Testis (tissue), 2 donors: Measurements from ENCODE around the gene C1RL.

Source experiments
- POLR2A ChIP-seq: fragments of 450-650 bp; IDR thresholded peaks from one replicate; pipeline ENCODE4 v1.6.1; 2017; ENCODE audit warnings: antibody characterized with exemption, mild to moderate bottlenecking, moderate library complexity
- TF ChIP-seq, protein P1 (sequence below), 3 experiments: fragments of 450-650 bp in 2 of 3; fragments of 200-600 bp in 1 of 3; sonication (generic) in 1 of 3; IDR thresholded peaks; one replicate each; pipeline ENCODE4 v1.5.1; 2016 to 2019; ENCODE audit warnings: antibody characterized with exemption in 3 of 3, mild to moderate bottlenecking in 2 of 3, moderate library complexity in 1 of 3

DNA sequence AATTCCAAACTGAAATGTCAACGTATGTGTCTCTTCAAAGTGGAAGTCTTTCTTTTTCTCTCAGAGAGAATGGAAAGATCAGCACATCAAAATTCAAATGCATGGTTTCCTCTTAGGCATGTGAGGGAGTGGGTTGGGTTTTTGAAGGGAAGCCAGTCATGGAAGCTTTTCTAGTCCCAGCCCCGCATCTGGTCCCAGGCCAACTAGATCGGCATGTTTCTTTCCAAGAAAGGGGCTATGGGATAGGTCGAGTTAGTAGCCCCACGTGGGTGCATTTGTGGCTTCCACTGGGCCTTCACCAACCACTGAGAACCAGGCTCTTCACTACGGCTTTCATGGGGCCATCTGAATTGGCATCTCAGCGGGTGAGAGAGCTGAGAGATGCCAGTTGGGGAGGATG is 41.9 kb downstream of the C1RL start:
- TF ChIP-seq, protein P1, sequence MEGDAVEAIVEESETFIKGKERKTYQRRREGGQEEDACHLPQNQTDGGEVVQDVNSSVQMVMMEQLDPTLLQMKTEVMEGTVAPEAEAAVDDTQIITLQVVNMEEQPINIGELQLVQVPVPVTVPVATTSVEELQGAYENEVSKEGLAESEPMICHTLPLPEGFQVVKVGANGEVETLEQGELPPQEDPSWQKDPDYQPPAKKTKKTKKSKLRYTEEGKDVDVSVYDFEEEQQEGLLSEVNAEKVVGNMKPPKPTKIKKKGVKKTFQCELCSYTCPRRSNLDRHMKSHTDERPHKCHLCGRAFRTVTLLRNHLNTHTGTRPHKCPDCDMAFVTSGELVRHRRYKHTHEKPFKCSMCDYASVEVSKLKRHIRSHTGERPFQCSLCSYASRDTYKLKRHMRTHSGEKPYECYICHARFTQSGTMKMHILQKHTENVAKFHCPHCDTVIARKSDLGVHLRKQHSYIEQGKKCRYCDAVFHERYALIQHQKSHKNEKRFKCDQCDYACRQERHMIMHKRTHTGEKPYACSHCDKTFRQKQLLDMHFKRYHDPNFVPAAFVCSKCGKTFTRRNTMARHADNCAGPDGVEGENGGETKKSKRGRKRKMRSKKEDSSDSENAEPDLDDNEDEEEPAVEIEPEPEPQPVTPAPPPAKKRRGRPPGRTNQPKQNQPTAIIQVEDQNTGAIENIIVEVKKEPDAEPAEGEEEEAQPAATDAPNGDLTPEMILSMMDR (IDR thresholded peaks at IDR 0.05), result no peak
- TF ChIP-seq POLR2A, result no peak
